ENCODE measurements around the gene P4HA2.

The P4HA2 gene

GRCh38 chr5:132262882-132263547 is 35.4 kb upstream of the P4HA2 start:
- TF ChIP-seq CTCF (conservative IDR thresholded peaks at IDR 0.05), result no peak
- no peak for TF ChIP-seq ZFX (IDR thresholded peaks at IDR 0.05)
- no peak overlapping the region for H3K27ac ChIP-seq

- TF ChIP-seq ZFX (IDR thresholded peaks at IDR 0.05) (no peak), CTCF (conservative IDR thresholded peaks at IDR 0.05) (no peak)
- H3K27ac ChIP-seq, result no peak overlapping the region
These were observed 34.5 kb upstream of the P4HA2 start for GRCh38 chr5:132261881-132262845.

GRCh38 chr5:132260714-132261551 is 33.3 kb upstream of the P4HA2 start:
- TF ChIP-seq ZFX (IDR thresholded peaks at IDR 0.05) (no peak), CTCF (conservative IDR thresholded peaks at IDR 0.05) (no peak)

GRCh38 chr5:132260051-132260450 is 32.4 kb upstream of the P4HA2 start:
- TF ChIP-seq ZFX (IDR thresholded peaks at IDR 0.05) (no peak), CTCF (conservative IDR thresholded peaks at IDR 0.05) (no peak)
- no peak overlapping the region for H3K27ac ChIP-seq

More at GRCh38 chr5:132260714-132261551, 33.3 kb upstream of the P4HA2 start:
- no peak overlapping the region for H3K27ac ChIP-seq

DNA sequence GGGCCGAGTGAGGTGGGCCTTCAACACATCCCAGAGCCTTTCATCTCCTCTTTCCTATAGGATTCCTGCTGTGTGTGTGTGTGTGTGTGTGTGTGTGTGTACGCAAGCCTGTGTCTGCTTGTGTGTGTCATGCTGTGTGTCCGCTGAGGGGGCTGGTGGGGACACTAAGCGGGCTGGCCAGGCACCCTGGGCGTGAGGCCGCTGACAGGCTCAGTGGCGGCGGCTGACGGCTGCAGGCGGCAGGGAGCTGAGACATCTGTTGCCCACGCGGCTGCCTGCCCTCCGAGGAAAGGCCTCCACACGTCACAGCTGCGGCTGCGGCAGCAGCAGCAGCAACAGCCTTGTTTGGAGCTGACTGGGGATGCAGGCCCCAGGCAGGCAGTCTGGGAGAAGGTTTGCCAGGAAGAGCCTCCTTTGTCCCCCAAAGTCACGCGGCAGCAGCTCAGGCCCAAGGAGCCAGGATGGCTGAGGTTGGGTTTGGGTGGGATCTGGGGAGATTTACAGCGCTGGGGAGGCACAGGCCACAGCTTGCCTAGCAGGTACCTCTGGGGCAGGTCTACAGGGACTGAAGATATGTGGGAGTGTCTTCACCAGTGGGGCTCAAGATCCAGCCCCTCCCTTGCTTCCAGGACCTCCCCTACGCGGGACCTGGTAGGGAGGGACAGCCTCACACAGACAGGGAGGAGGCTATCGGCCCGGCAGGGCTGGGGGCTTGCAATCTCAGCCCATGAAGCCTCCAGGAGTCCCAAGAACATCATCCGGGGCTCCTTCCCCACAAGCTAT is 31.6 kb upstream of the P4HA2 start:
- no peak for TF ChIP-seq ZFX (IDR thresholded peaks at IDR 0.05)
- TF ChIP-seq CTCF (conservative IDR thresholded peaks at IDR 0.05), result no peak
- H3K27ac ChIP-seq, result no peak overlapping the region

- TF ChIP-seq CTCF (conservative IDR thresholded peaks at IDR 0.05) (no peak), ZFX (IDR thresholded peaks at IDR 0.05) (no peak)
- no peak overlapping the region for H3K27ac ChIP-seq
These were observed 30.7 kb upstream of the P4HA2 start for GRCh38 chr5:132258102-132259068.

Measured in C4-2B (cell line).